EL (cell line): ENCODE results near the gene KRT82.
"Not testable (repeated sequence)": the region's sequence is repeated elsewhere in the genome, so short reads cannot be mapped to it uniquely, and the experiment has no call there.

Experiments
- DNase-seq: peaks from one replicate; pipeline ENCODE4 v3.0.0-alpha.2; 2016

KRT82 gene

GRCh38 chr12:52434760-52435530, 28.8 kb upstream of the KRT82 start:
- DNase-seq, result peak; percentile 51

DNA sequence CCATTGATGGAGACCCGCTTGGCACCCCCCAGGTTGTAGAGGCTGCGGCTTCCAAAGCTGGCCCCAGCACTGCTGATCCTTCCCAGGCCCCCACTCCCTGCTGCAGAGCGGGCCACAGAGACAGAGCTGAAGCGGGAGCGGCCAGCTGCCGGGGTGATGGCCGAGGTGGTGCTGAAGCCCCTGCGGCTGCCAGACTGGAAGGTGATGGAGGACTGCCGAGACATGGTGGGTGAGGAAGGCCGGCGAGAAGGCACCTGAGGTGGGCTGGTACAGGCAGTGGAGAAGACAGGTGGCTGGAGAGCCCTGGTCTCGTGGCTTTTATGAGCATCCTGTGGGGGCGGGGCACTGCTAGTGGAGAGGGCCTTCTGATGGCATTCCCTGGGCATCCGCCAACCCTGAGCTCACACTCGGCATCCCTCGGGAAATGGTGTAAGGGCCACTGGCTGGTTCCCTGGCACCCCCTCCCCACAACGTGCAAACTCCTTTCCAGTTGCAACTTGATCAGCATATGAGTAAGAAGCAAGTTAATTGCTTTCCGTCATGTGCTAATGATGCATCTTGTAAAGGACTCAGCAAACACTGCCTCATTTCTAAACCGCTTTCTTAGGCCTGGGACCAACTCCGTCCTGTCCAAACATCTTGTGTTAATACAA, 28.1 kb upstream of the KRT82 start, which contains the start of gene KRT75:
KRT75 (minus strand) TSS at position 291 of the 653 bp plus-strand sequence; CDS start at position 224, 67 bp downstream.
- DNase-seq, result peak; percentile 9

- no peak for DNase-seq
Observed at GRCh38 chr12:52433501-52434080, 27.5 kb upstream of the KRT82 start.

- no peak for DNase-seq
Observed at GRCh38 chr12:52432559-52433207, 26.5 kb upstream of the KRT82 start.

DNA sequence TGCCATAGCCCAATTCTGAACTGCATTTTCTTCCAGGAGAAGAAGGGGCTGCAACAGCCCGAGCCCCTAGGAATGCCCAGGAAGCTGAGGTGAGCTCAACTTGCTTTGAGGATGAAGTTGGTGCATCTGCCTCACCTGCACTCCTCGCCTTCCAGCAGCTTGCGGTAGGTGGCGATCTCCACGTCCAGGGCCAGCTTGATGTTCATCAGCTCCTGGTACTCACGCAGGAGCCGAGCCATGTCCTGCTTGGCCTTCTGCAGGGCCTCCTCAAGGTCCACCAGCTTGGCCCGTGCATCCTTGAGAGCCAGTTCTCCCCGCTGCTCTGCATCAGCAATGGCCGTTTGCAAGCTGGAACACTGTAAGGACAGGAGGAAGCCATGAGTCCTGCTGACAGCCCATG, 22.0 kb upstream of the KRT82 start:
- no peak for DNase-seq

DNA sequence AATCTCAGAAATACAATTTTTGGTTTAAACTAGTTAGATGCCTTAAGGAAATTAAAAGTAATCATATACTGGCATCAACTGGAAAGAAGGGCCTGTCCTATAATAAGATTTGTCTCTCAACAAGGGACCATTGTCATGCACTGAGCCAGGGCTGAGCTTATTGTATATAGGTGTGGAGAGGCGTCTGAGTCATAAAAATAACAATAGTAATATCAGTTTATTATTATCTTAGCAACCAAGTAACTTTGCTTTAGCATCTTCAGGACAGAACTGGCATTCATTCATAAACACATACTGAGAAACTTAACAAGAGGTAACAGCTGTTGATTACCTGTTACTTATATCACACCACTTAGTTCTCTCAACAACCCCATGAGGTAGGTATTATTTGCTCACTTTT, 20.9 kb upstream of the KRT82 start:
- DNase-seq, result no peak

- no peak for DNase-seq
Observed at GRCh38 chr12:52426034-52426433, 19.9 kb upstream of the KRT82 start.

DNA sequence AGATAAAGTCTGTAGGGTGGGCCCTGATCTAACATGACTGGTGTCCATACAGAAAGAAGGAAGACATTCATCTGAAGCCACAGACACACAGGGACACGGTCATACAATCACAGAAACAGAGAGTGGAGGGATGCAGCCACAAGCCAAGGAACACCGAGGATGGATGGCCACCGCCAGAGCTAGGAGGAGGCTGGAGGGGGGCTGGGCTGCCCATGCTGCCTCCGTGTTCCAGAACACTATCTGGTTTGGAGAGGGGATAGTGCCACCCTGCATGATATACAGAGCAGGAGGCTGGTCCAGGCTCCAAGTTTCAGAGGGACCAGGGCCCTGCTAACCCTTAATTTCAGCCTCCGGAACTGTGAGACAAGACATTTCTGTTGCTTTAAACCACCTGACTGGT, 19.3 kb upstream of the KRT82 start:
- DNase-seq, result no peak

GRCh38 chr12:52423661-52424500, 17.7 kb upstream of the KRT82 start:
- DNase-seq, result no peak

GRCh38 chr12:52423035-52423434, 16.9 kb upstream of the KRT82 start:
- DNase-seq, result no peak

GRCh38 chr12:52419656-52420055, 13.5 kb upstream of the KRT82 start:
- peak; percentile 44 for DNase-seq

GRCh38 chr12:52418576-52419110, 12.5 kb upstream of the KRT82 start:
- DNase-seq, result no peak

- no peak for DNase-seq
Observed at GRCh38 chr12:52417740-52418139, 11.6 kb upstream of the KRT82 start.

- no peak for DNase-seq
Observed at GRCh38 chr12:52416795-52417194, 10.7 kb upstream of the KRT82 start.

DNA sequence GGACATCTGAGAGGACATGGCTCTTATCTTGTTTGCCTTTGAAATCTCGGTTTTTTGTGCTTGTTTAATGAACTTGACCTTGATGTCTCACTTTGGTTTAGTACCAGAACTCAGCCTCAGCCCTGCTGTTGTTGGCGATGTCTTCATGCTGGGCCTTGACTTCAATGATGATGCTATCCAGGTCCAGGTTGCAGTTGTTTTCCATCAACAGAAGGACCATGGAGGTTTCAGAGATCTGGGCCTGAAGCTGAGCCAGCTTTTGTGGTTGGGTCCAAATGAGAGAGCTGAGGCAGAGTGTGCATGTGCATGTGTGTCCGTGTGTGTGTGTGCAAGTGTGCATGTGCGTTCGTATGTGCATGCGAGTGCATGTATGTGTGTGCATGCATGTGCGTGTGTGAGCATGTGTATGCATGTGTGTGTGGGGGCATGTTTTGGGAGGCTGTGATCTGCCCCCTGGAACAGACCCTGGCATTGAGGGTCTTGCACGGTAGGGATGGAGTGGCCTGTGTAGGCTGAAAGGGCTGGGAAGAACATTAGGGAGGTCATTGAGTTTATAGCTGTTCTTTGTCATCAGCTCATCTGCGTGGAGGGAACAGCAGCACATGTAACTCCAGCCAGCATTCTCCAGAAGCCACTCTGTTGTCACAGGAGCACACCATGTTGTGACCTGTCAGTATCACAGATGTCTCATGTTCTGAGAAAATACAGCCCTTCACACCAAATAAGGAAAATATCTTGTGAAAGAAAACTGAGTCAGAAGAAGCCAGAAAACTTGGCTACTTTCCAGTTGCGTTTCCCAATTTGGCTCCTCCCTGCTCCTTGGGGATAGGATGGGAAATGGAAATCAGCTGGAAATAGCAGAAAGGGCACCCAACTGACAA, 10.0 kb upstream of the KRT82 start:
- DNase-seq, result peak; percentile 87

- DNase-seq, result no peak
Observed at GRCh38 chr12:52414936-52415335, 8.8 kb upstream of the KRT82 start.

DNA sequence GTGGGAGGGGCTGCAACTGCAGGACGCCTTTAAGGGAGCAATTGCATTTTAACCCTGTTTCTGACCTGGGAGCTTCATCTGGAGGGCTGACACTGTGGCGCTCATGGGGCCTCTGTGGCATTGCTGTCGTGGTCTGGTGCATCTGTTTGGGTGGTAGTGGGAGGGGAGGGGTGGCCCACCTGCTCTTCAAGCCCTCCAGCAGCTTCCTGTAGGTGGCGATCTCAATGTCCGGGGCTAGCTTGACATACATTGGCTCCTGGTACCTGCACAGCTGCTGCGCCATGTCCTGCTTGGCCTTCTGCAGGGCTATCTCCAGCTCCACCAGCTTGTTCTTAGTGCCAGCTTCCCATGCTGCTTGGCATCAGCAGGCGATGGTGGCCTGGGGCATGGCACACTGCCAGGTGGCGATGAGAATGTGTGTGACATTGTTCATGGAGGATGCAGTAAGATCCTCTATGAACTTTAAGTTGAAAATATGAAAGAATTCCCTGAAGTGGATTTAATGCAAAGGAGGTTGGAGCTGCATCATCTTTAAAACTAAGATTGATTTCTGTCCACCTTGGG, 7.7 kb upstream of the KRT82 start:
- no peak for DNase-seq

DNA sequence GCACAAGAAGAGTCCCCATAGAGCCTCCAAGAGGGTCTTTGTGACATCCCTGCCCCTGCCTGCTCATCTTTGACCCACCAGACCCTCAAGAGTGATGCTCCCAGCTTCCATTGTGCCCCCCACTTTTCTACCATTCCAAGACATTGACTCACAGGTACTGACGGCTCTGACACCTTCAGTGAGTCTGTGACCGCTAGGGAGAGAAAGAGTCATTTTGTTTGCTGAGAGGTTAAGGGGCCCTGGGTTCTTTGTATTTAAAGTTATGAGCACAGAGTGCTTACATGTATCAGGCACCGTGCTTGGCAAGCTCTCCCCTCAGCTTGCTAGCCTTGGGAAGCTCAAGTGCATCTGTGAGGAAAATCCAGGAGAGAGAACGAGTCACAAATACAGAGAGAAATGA, 7.1 kb upstream of the KRT82 start:
- DNase-seq, result no peak

DNA sequence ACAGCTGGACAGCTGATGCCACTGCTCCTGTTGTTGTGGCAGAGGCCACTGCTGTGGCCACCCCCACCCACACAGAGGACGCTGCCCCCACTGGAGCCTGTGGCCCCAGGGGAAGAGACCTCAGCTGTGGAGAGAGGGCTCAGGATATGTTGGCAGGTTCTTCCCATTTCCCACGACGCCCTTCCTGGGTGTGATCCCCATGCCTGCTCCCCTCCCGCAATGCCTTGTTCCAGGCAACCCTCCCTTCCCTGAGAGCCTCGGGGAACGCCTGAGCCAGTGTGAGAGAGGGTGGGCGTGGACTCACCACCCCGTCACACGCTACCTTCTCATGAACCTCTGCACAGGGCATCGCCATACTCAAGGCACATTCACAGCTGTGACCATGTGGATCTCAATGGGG, 5.7 kb upstream of the KRT82 start:
- no peak for DNase-seq

DNA sequence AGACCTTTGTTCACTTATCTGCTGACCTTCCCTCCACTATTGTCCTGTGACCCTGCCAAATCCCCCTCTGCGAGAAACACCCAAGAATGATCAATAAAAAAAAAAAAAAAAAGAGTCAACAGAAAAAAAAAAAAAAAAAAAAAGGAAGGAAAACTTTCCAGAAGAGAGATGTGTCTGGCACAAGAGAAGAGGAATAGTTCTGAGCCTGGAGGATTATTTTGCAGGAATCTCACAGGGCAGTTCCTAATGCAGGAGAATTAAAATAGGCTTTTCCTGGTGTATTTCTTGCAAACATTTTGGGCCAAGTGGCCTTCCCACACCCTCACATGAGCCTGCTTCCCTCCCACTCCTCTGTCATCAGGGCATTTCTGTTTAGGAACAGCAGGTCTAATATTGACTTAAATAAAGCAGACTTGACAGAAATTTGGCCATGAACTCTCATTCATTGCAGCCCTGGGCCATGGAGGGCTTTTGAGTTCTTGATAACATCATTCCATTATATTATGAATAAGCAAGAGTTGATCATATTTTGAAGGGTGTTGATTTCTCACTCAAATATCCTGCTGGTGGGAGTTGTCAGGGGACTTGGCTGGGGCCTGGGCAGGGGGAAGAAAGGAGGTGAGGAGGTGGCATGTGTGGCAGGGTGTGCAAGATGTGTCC, 4.6 kb upstream of the KRT82 start:
- not testable (repeated sequence) for DNase-seq
